Tibial artery (tissue), 4 donors: ENCODE measurements around the gene CHST10.
"Not testable (repeated sequence)": the region's sequence is repeated elsewhere in the genome, so short reads cannot be mapped to it uniquely, and the experiment has no call there.

ENCODE experiments used
- DNase-seq, 2 donors: peaks; one replicate each; pipeline ENCODE4 v3.0.0-alpha.2; 2019
- H3K27ac ChIP-seq, 2 donors: fragments of 200-600 bp; sonication (generic) in 1 of 2; 1 replicate in 1 of 2; 2 replicates in 1 of 2; pipeline ENCODE4 v1.5.1; 2018 to 2019; ENCODE audit warnings: mild to moderate bottlenecking in 1 of 2
- H3K27me3 ChIP-seq, 2 donors: fragments of 200-600 bp; sonication (generic) in 1 of 2; one replicate each; pipeline versions ENCODE4 v1.5.1 to v1.6.0; 2016 to 2019
- H3K36me3 ChIP-seq, 3 donors: fragments of 200-600 bp; sonication (generic) in 2 of 3; one replicate each; pipeline ENCODE4 v1.5.1; 2016 to 2019; ENCODE audit warnings: mild to moderate bottlenecking in 2 of 3
- H3K4me1 ChIP-seq, 4 donors: fragments of 200-600 bp; sonication (generic) in 2 of 4; 1 replicate in 3 of 4; 2 replicates in 1 of 4; pipeline ENCODE4 v1.5.1; 2016 to 2019
- H3K4me3 ChIP-seq, 2 donors: fragments of 200-600 bp; sonication (generic) in 1 of 2; 1 replicate in 1 of 2; 2 replicates in 1 of 2; pipeline ENCODE4 v1.5.1; 2018 to 2019; ENCODE audit warnings: mild to moderate bottlenecking in 2 of 2
- H3K9me3 ChIP-seq, 3 donors: fragments of 200-600 bp; sonication (generic) in 1 of 3; one replicate each; pipeline ENCODE4 v1.5.1; 2016 to 2019
- intact Hi-C: fragments of 100-400 bp; cut with DNase I; formaldehyde crosslinking; loops from one replicate; pipeline ENCODE4 v1.15.0; 2023; ENCODE audit warnings: low total_unique reads
- TF ChIP-seq, protein P1 (sequence below), 2 experiments: fragments of 200-600 bp in 1 of 2; fragments of 450-650 bp in 1 of 2; IDR thresholded peaks; one replicate each; pipeline ENCODE4 v1.5.1; 2017 to 2019; ENCODE audit warnings: antibody characterized with exemption in 2 of 2, mild to moderate bottlenecking in 1 of 2, moderate library complexity in 1 of 2

Gene CHST10

DNA sequence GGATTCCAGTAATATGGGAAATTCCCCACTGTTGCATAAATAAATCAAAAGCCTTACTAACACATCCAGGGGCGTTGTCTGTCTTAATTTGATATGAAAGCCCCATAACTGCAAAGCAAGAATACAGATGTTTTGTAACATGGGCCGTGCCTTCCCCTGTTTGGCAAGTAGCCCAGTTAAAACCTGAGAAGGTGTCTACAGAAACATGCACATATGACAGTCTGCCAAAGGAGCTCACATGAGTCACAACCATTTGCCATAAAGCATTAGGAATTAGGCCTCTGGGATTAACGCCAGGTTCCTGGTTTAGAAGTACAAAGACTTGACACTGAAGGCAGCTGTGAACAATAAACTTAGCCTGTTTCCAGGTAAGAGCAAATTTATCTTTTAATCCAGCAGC, 52.0 kb downstream of the CHST10 start:
- DNase-seq = no peak
- Histone ChIP-seq H3K4me3 (no peak overlapping the region), H3K9me3 (peaks cover 0 to 12% (median 3%) of the 10 kb centered on the region in 3 donors), H3K36me3 (no peaks in the 10 kb centered on the region), H3K4me1 (peaks cover 0 to 9% (median 0%) of the 10 kb centered on the region in 4 donors), H3K27me3 (no peaks in the 10 kb centered on the region), H3K27ac (no peak overlapping the region)
- TF ChIP-seq, protein P1, sequence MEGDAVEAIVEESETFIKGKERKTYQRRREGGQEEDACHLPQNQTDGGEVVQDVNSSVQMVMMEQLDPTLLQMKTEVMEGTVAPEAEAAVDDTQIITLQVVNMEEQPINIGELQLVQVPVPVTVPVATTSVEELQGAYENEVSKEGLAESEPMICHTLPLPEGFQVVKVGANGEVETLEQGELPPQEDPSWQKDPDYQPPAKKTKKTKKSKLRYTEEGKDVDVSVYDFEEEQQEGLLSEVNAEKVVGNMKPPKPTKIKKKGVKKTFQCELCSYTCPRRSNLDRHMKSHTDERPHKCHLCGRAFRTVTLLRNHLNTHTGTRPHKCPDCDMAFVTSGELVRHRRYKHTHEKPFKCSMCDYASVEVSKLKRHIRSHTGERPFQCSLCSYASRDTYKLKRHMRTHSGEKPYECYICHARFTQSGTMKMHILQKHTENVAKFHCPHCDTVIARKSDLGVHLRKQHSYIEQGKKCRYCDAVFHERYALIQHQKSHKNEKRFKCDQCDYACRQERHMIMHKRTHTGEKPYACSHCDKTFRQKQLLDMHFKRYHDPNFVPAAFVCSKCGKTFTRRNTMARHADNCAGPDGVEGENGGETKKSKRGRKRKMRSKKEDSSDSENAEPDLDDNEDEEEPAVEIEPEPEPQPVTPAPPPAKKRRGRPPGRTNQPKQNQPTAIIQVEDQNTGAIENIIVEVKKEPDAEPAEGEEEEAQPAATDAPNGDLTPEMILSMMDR (IDR thresholded peaks at IDR 0.05) = no peak
- intact Hi-C loops = no loop called here

DNA sequence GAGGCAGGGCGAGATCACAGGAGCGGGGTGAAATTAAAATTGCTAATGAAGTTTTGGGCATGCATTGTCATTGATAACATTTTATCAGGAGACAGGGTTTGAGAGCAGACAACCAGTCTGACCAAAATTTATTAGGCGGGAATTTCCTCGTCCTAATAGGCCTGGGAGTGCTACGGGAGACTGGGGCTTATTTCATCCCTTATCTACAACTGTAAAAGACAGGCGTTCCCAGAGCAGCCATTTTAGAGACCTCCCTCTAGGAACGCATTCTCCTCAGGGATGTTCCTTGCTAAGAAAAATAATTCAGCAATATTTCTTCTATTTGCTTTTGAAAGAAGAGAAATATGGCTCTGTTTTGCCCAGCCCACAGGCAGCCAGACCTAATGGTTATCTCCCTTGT, 55.2 kb downstream of the CHST10 start:
- H3K9me3 ChIP-seq, H3K4me1 ChIP-seq, intact Hi-C loops, H3K27ac ChIP-seq, DNase-seq, H3K36me3 ChIP-seq, H3K4me3 ChIP-seq, H3K27me3 ChIP-seq: not testable (repeated sequence)

DNA sequence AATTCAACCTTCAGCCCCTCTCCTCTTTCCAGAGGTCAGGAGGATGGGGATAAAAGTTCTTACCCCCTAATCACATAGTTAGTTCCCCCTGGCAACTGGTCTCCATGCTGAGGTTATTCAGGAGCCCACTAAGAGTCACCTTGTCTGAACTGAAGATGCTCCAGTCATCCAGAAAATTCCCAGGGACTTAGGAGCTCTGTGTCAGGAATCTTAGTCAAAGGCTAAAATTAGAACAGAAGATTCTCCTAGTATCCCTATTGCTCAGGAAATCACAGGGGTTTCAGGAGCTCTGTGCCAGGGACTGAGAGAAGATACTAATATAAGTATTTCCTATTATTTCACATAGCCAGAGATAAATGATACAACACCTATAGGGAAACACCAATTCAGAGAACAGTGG, 57.9 kb downstream of the CHST10 start:
- no peak overlapping the region for H3K4me3 ChIP-seq
- intact Hi-C loops = no loop called here
- H3K4me1 ChIP-seq = no peaks in the 10 kb centered on the region
- no peak overlapping the region for H3K27ac ChIP-seq
- TF ChIP-seq, protein P1 (IDR thresholded peaks at IDR 0.05) = no peak
- H3K9me3 ChIP-seq = peaks cover 0 to 8% (median 0%) of the 10 kb centered on the region in 3 donors
- H3K27me3 ChIP-seq = peaks cover 0 to 2% of the 10 kb centered on the region in 2 donors
- no peak for DNase-seq
- H3K36me3 ChIP-seq = no peaks in the 10 kb centered on the region

DNA sequence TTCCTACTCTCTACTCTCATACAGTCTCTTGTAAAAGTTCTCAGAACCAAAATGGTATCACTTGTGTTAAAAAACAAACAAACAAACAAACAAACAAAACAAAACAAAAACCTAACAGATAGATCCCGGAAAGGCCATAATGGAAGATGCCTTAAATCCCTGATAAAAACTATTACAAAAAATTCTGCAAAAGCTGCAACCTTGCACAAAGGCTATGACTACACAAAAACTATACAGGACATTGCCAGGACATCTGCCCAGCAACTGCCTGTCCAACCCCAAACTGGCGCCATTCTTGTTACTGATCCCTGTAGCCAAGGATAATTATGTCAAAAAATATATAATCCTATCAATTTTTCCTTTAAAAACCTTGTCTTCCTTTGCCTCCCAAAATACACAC, 58.9 kb downstream of the CHST10 start:
- Histone ChIP-seq H3K27me3 (peaks cover 0 to 2% of the 10 kb centered on the region in 2 donors), H3K4me1 (no peaks in the 10 kb centered on the region), H3K4me3 (no peak overlapping the region), H3K36me3 (no peaks in the 10 kb centered on the region), H3K9me3 (peaks cover 0 to 8% (median 0%) of the 10 kb centered on the region in 3 donors), H3K27ac (no peak overlapping the region)
- no peak for DNase-seq
- intact Hi-C loops = no loop called here
- TF ChIP-seq, protein P1 (IDR thresholded peaks at IDR 0.05) = no peak

DNA sequence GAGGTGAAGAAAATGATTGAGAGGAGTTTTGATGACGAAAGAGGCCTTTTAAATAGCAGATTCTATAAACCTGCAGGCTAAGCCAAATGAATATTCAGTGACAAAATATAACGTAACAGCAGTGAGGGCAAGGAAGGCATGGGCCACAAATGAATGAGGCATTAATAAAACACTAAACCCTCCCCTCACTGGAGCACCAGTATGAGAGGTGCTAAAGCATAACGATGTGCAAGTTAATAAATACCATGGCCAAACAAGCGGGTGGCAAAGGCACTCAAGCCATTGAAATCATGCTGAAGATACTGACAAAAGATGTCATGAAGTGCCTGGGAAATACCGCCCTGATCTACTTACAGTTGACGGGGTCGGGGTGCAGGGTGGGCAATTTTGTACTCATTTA, 64.9 kb downstream of the CHST10 start:
- H3K27me3 ChIP-seq = peaks cover 0 to 9% of the 10 kb centered on the region in 2 donors
- H3K36me3 ChIP-seq = no peaks in the 10 kb centered on the region
- intact Hi-C loops = no loop called here
- no peak for DNase-seq
- H3K27ac ChIP-seq = no peak overlapping the region
- H3K4me1 ChIP-seq = no peaks in the 10 kb centered on the region
- H3K9me3 ChIP-seq = no peaks in the 10 kb centered on the region
- no peak overlapping the region for H3K4me3 ChIP-seq
- TF ChIP-seq, protein P1 (IDR thresholded peaks at IDR 0.05) = no peak

DNA sequence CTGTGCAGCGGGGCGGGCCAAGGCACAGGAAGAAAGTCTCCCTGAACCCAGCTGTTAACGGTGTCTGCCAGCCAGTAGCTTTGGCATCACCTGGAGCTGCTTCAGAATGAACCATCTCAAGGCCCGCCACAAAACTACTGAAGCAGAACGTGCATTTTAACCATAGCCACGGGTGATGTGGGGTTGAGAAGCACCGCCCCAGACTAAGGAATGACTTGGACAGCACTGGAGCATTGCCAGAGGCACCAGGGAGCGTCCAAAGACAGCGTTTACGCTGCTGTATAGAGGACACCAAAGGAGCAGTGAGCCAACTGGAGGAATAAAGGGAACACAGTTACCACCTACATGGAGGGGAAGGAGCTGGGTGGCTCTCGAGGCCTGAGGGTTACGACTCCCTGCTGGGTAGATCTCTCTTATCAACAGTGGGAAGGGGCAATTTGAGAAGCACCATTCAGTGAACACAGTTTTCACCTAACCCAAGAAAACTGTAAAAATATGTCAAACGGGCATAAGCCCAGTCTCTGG, 66.7 kb downstream of the CHST10 start:
- Histone ChIP-seq H3K27ac (no peak overlapping the region), H3K4me1 (no peaks in the 10 kb centered on the region), H3K27me3 (peaks cover 0 to 9% of the 10 kb centered on the region in 2 donors), H3K4me3 (no peak overlapping the region), H3K9me3 (no peaks in the 10 kb centered on the region), H3K36me3 (no peaks in the 10 kb centered on the region)
- intact Hi-C loops = no loop called here
- TF ChIP-seq, protein P1 (IDR thresholded peaks at IDR 0.05) = no peak
- DNase-seq = no peak

DNA sequence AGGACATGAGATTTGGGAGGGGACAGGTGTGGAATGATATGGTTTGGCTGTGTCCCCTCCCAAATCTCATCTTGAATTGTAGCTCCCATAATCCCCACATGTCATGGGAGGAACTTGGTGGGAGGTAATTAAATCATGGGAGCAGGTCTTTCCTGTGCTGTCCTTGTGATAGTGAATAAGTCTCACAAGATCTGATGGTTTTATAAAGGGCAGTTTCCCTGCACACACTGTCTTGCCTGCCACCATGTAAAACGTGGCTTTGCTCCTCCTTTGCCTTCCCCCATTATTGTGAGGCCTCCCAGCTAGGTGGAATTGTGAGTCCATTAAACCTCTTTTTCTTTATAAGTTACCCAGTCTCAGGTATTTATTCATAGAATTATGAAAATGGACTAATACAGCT, 72.3 kb downstream of the CHST10 start:
- intact Hi-C loops, H3K27me3 ChIP-seq, DNase-seq, H3K36me3 ChIP-seq, H3K27ac ChIP-seq, H3K4me1 ChIP-seq, H3K9me3 ChIP-seq, H3K4me3 ChIP-seq: not testable (repeated sequence)
